ENCODE data around the gene CAST.
"Not testable (repeated sequence)": the region's sequence is repeated elsewhere in the genome, so short reads cannot be mapped to it uniquely, and the experiment has no call there.

The CAST gene

DNA sequence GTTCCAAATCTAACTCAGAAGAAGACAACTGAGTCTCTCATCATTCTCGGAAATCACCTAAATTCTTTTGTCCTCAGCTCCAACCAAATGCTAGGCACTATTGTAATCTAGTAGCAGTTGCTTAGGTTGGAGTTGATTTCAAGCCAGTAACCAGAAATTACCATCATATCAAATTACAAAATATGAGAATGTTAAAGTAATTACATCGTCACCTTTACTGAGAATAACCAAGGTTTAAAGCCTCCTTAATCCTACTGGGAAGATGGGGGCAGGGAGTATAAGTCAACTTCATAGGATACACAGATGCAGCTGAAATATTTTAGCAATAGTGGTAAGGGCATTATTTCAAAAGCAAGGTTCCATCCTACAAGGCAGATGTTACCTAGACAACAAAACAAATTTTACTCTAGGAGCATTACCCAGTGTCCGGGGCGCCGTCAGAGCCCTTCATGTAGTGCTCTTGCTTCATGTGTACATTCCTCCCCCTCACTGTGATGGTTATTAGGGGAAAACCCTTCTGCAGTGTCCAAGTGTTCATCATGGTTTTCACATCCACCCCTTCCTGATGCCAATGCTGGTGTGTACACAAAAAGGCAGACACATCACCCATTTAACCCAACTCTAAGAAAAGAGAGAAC, 126.1 kb downstream of the CAST start:
- DNase-seq = no peak

DNA sequence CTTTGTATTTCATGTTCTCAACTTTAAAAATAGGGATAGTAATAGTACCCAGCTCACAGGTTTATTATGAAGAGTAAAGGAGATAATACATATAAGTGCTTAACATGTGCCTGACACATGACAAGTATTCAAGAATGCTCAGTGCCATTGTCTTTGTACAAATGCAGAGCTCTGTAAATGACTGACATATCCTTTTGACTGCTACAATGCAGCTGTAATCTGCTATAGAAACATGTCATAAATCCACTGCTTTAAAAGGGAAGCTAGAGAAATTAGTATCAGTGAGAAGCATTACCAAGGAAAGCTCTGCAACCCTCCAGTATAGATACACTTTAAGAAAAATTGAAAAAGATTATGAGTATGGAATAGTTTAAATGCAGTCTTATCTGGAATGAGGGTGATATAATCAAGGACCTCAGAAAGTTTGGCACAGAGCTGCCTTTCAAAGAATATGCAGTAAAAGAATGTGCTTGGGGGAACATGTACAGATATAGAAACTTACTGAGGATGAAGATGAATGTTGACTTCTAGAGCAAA, 127.7 kb downstream of the CAST start:
- no peak for DNase-seq

DNA sequence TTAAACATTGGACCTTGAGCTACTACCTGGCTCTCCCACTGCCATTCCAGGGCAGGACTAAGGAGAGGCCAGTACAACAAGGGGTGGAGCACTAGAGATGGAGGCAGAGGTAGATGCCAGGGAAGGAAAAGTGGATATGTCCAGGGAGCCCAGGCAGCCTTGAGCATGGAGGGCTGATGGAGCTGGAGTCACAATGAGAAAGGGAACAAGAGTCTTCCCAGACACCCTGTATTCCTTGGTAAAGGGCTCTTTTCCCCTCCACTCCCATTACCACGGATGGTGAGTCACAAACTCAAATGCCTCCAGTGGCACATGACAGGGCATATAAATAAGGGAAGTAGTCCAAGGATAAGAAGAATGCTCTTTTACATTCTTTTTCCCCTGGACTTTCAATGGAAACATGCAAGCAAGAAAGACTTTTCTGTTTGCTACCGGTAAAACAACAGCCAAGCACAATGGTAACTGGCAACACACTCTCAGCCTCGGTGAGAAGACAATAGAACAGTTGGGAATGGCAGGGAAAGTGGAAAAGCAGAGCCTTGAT, 128.9 kb downstream of the CAST start:
- no peak for DNase-seq

DNA sequence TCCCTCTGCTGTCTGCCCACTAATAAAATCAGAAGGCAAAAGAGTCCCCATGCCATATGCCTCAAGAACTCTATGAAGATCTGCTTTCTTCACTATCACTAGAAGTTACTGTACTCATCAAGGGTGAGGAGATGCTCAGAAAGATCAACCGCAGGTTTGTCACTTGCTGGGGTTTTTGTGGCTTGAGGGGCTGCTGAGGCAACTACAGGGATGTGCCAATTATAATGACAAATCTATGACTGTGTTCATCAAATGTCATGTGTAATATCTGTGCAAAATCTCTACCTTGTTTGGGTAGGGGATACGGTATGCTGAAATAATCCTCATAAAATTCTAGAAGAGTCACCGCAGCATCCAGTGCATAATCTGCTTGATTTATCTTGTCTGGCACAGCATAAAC, 132.6 kb downstream of the CAST start:
- no peak for DNase-seq

DNA sequence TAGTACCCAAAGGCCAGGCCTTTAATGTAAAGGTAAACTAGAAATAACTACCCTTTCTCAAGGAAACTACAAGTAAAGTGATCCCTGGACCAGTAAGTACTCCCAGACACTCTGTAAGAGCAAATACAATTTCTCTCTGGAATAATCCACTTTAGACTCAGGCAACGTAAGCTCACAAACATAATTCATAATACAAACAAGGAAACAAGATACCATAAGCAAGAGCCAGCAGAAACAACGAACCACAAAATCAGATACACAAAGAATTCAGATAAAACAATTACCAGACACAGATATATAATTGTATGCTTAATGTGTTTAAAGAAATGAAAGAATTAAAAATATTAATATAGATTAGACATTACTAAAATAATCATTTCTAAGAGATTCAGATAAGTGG, 133.4 kb downstream of the CAST start:
- DNase-seq = no peak

DNA sequence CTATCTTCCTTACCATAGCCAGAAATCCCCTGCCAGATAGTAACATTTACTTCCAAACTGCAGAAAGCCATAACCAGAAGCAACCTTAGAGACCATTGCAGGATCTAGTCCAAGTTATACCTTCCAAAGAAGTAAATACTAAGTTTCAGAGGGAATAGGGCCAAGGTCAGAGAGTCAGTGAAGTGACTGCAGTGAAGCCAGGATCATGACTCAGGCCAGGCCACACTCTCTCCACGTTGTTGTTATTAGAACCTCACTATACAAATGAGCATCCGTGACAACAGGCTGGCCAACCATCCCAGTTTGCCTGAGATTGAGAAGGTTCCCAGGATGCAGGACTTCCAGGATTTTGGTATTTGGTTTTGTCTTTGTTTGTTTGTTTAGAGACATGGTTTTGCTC, 134.3 kb downstream of the CAST start:
- no peak for DNase-seq

DNA sequence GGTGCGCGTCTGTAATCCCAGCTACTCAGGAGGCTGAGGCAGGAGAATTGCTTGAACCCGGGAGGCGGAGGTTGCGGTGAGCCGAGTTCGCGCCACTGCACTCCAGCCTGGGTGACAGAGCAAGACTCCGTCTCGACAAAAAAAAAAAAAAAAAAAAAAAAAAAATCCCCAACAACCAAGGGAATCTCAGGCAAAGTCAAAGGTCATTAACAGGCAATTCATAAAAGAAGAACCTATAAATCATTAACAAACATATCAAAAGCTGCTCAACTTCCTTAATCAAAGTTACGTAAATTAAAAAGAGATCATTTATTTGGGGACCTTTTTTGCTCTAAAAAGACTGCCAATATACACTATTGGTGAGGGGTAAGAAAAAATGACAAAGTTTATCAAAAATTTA, 139.5 kb downstream of the CAST start:
- DNase-seq = not testable (repeated sequence)

DNA sequence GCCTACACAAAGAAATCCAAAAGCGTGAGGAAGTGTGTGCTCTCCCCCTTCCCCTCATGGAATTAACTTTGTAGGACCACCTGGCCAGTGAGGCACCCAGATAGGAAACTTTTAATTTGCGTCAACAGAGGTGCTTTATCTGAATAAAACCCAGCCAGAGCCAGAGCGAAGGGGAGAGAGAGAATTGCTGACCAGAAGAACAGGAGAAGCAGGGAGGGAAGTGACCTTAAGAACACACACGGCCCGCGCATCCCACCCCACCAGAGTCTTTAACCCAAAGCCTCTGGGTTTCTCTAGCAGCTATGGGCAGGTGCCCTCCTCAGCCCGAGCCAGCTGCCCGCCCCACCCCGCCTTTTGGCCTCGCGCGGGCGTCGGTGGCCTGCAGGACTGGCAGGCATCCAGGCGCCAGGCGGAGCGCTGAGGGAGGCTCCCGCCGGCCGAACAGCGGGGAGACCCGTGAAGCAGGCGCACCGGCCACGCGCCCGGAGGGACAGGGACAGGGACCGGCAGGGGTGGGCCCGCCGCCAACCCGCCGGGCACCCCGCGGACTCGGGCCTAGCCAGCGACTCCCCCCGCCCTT, 145.0 kb downstream of the CAST start:
- peak; percentile 48 for DNase-seq

DNA sequence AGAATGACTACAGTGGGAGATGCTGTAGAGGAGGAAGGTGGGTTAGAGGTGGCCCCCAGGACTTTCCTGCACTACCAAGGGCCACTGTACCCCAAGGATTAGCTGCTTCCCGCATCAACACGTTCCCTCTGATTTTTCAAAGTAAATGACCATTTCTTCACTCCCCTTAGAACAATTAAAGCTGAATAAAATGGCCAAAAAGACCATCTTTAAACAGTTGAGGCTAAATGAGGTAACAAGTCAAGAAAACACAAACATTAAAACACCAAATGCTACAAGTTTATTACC, 146.3 kb downstream of the CAST start:
- no peak for DNase-seq

DNA sequence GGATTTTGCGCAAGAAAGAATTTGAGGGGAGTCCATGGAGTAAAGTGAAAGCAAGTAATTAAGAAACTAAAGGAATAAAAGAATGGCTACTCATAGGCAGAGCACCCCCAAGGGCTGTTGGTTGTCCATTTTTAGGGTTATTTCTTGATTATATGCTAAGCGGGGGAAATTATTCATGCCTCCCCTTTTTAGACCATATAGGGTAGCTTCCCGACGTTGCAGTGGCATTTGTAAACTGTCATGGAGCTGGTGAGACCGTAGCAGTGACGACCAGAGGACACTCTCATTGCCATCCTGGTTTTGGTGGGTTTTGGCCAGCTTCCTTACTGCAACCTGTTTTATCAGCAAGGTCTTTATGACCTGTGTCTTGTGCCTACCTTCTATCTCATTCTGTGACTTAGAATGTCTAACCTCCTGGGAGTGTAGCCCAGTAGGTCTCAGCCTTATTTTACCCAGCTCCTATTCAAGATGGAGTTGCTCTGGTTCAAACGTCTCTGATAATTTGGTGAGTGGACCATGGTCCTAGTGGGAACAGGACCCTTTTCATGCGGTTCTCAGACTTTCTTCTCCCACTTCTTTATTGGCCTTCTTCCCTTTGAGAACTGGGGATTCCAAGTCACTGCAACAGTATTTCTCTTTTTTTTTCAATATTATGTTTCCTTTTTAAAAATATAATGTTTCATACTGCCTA, 146.8 kb downstream of the CAST start:
- DNase-seq = no peak

DNA sequence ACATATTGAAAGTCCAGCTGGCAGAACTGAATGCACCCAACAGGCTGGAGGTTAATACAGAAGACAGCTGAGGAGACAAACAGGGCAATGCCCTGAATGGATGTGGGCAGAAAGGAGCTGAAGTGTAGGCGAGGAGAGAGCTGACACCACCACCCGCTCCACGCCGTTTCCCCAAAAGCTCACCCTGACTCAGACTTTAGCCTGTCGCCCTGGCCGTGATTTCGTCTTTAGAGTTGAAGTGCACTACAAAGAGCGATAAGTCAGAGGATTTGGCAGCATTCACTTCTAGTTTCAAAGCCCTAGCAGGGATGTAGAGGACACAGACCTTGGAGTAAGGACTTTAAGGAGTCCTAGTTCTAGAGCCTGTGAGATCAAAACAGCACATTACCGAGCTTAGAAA, 147.7 kb downstream of the CAST start:
- no peak for DNase-seq

DNA sequence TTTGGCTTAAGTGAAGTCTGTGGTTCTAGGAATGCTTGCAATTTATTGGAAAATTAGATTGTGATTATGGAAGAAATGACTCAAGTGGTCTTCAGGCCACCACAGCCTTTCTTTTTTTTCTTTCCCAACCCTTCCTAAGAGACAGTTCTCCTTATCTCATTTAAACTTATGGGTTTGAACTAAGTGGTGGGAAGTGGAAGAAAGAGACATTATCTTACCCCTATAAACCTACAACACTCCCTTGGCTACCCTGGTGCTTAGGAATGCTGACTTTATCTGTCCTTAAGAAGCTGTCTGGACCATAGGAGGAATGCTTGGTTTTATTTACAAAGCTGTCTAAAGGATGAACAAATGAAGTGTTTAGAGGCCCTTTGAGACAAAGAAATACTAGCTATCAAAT, 150.7 kb downstream of the CAST start:
- DNase-seq = no peak

DNA sequence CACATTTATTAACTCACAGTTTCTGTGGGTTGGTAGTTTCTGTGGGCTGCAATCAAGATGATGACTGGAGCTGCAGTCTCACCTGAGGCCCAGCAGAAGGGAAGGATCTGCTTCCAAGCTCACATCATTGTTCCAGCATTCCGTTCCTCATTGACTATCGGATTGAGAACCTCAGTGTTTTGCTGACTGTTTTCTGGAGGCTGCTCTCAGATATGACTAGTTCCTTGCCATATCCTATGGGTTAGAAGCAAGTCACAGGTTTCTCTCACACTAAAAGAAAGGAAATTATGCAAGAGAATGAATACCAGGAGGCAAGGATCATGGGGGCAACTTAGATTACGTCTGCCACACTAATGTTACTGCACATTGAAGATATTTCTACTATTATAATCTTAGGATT, 151.9 kb downstream of the CAST start:
- DNase-seq = no peak

DNA sequence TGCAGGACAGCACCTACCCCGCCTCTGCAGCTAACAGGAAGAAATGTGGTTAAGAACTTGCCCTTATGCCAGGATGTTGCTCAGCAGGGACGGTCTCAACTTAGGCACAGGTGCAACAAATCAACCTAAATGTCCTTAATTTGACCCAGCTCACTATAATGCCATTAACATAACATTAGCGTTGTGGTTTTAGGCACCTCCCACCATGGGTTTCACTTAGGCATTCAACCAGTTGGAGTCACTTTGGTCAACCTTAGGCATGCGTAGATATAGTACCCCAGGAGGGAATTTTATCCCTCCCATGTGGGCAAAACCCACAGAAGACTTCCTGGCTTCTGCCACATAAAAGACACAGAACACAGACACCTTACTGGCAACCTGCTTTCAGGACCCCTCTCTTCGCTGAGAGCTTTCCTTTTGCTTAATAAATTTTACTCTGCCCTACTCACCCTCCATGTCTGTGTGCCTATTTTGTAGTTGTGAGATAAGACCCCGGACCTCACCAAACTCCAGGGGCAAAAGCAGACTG, 154.3 kb downstream of the CAST start:
- no peak for DNase-seq

DNA sequence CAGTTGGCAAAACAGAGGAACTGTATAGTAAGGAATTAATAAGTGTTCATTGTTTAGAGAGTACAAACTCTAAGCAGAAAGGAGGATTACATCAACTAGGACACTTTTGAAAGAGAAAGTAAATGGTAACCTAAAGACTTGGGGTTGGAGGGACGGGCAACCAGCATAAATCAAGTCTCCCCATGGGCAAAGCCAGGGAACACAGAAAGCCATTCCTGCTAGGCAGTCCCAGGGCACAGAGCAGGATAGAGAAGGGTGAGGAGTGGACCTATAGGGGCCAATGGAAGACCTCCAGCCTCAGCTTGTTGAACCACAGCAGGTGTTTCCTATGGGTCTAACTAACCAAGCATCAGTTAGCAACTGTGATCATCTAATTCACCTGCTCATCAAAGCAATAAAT, 154.8 kb downstream of the CAST start:
- no peak for DNase-seq

DNA sequence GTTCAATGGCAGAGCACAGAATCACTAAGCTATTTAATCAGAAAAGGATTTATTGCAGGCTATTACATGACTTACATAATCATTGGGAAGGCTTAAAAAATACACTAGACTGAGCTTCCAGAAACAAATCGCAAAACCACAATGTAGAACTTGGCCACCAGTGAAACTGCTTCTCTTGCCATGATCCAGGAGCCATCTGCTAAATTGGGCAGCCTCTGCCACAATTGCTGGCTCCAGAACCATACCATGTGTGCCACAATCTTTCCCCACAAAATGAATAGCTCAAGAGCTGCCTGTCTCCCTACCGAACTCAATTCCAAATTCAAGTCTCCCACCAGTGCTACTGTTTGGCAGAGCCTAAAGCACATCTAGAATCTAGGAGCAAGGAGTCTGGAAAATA, 155.3 kb downstream of the CAST start:
- DNase-seq = no peak

DNA sequence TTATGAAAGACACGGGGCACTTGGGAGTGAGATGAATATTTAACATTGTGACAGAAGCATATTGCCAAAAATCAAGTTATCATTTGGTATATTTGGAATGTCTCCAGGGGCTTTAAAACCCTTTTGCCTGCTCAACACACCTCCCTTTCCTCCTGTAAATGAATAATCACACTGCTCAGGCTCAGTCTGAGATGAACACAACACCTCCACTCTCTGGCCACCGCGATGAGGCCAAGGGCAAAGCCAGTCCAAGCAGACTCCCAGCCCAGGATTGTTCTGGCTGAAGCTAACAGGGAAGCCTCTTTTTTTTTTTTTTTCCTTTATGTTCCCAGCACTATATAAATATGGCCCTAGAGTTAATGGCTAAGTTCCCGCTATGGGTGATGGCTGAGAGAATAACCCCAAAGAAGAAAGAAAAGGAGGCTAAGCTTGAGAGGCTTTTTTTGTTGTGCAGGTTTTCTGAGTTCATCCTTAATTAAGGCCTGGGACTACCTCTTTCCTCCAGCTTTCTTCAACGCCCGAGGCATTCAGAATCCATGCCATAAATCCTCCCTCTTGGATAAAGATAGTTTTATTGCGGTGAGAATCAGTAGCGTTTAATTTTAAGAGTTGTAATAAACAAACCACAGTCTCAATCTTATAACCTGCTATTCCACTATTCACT, 156.1 kb downstream of the CAST start:
- no peak for DNase-seq

DNA sequence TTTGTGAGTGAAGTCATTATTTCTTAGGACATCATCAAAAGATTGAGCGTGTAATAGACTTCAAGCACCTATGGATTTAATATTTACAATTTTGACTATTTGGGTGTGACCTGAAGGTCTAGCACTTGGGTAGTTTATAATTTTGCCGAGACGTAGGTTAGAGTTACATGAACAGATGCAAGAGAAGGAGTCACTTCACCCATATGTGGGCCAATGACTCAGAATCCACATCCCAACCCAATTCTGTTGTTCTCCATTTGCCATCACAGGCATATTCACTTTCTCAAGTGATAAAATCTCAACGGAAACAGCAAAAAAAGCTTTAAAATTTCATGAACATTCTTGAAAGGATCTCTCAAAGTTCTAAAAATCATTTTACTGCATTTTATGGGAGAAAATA, 157.6 kb downstream of the CAST start:
- no peak for DNase-seq

DNA sequence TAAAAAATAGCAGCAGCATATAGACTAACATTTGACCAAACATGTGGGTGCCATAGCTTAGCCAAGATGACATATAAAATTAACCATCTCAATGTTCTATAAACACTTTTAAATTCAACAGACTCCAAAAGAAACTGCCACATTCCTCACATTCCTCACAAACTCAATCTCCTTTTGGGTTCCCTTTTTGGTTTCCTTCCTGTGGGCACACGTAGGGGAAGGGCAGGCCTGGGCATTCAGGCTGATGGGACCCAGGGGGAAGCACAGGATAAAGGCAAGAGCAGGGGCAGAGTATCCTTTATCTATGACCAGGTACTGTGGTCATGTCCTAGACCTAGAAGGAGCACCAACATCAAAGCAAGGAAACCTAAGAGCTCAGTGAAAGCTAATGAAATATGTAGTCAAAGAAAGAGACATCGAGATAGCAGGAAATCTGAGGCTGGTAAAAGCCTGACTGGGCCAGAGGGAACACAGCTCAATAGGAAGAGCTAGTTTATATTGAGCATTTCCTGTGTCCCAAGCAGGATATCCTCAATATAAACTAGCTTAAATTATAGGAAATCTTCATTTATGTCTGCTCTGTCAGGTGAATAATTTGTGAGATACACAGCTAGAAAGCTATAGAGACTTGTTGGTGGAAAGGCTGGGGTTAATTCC, 159.2 kb downstream of the CAST start:
- no peak for DNase-seq

DNA sequence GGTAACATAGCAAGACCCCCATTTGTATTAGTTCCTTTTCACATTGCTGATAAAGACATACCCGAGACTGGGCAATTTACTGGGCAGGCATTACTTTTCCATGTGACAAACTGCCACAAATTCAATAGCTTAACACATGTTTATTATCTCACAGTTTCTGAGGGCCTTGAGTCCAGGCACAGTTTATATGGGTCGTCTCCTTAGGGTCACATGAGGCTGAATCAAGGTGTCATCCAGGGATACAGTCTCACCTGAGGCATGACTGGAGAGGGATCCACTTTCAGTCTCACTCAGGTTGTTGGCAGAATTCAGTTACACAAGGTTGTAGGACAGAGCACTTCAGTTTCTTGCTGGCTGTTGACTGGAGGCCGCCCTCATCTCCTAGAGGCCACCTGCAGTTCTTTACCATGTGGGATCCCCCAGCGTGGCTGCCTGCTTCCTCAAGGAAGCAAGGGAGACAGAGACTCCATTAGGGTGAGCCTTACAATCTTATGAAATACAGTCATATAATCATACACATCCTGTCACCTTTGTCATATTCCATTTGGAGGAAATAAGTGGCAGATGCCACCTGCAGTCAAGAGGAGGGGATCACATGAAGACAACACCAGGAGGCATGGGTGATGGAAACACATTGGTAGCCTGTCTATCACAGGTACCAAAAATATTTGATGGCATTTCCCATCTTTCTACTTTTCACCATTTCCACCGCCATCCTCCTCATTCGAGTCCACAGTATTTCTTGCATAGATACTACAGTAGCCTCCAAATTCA, 160.7 kb downstream of the CAST start:
- no peak for DNase-seq

DNA sequence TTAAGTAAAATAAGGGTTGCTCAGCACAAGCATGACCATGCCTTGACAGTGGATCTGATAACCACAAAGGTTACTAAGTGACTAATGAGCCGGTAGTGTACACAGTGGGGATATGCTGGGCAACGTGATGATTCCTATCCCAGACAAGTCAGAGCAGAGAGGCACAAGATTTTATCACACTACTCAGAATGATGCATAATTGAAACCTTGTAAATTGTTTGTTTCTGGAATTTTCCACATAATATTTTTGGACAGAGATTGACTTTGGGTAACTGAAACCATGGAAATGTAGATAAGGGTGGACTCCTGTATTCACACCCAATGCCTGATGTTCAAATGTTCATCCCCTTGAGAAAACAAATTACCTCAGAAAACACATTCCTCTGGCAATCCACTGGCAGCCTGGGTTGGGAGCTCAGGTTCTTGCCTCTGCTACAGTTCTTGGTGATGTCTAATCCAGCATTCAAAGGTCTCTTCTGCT, 161.8 kb downstream of the CAST start:
- DNase-seq = no peak

Measured in NCI-H748 treated with DMSO at 0.1 percent for 48 hours (cell line).